Ovary (tissue), 9 donors: Measurements from ENCODE around the gene LHX3. TPM values are rescaled to one million over a fixed set of nuclear protein-coding genes. Genes with fewer than 3 reads are reported as not detected.

Source experiments
- DNase-seq, 5 donors: peaks; one replicate each; pipeline ENCODE4 v3.0.0-alpha.2; 2019 to 2020
- H3K27ac ChIP-seq, 2 donors: fragments of 200-600 bp; one replicate each; pipeline versions ENCODE4 v1.5.1 to v1.8.0; 2019 to 2022
- H3K27me3 ChIP-seq: fragments of 200-600 bp; one replicate; pipeline ENCODE4 v1.8.0; 2022
- H3K36me3 ChIP-seq: fragments of 200-600 bp; sonication (generic); one replicate; pipeline ENCODE4 v1.5.1; 2019
- H3K4me1 ChIP-seq: one replicate; pipeline ENCODE4 v1.8.1; 2013; ENCODE audit warnings: mild to moderate bottlenecking, moderate library complexity; ENCODE audit not compliant: insufficient read depth
- H3K4me3 ChIP-seq: fragments of 200-600 bp; sonication (generic); one replicate; pipeline ENCODE4 v1.5.1; 2017
- H3K9me3 ChIP-seq, 2 donors: fragments of 200-600 bp in 1 of 2; sonication (generic) in 1 of 2; one replicate each; pipeline versions ENCODE4 v1.5.1 to v1.8.1; 2013 to 2019; ENCODE audit warnings: mild to moderate bottlenecking in 1 of 2, moderate library complexity in 1 of 2
- CTCF ChIP-seq, 3 donors: fragments of 450-650 bp in 2 of 3; fragments of 200-600 bp in 1 of 3; IDR thresholded peaks; one replicate each; pipeline versions ENCODE4 v1.5.1 to v1.8.0; 2016 to 2022; ENCODE audit warnings: antibody characterized with exemption in 3 of 3, mild to moderate bottlenecking in 1 of 3
- EP300 ChIP-seq: sonication (generic); formaldehyde crosslinking; IDR thresholded peaks from one replicate; pipeline ENCODE4 v1.6.1; 2017; ENCODE audit warnings: antibody characterized with exemption
- POLR2A ChIP-seq: fragments of 450-650 bp; IDR thresholded peaks from one replicate; pipeline ENCODE4 v1.6.1; 2017; ENCODE audit warnings: antibody characterized with exemption, mild to moderate bottlenecking, moderate library complexity
- WGBS, 3 donors: extraction: QIAGEN DNeasy Blood & Tissue Kit in 1 of 3; methylation state at CpG; one replicate each; pipeline versions ENCODE4 v1.1.5 to v1.1.7; 2013 to 2017; 5-methylcytosine and 5-hydroxymethylcytosine counted together
- intact Hi-C, 4 donors: fragments of 100-400 bp; cut with DNase I; formaldehyde crosslinking; loops; one replicate each; pipeline versions ENCODE4 v1.11.0 to v1.15.1; 2022 to 2023
- polyA plus RNA-seq, 2 donors: library from polyadenylated mRNA; stranded (reverse); fragments of 200-250 nt in 1 of 2; fragments of 350-450 nt in 1 of 2; fragmentation: Illumina TruSeq in 1 of 2; extraction: RNeasy Lipid Tissue Mini Kit (QIAGEN cat#74804) in 1 of 2; gene quantifications; one replicate each; pipeline ENCODE4 v1.2.3, GENCODE V29; 2013 to 2014
- total RNA-seq, 7 donors: library from RNA; depleted of rRNA in 2 of 7; stranded (reverse); fragments of >200 nt in 2 of 7; fragmentation: NEBNext Ultra II Directional in 3 of 7; extraction: Animal tissue kit (Norgen Biotek cat#: 25700) in 3 of 7; gene quantifications; one replicate each; pipeline versions ENCODE4 v1.1.0 to v1.2.4, GENCODE V29; 2016 to 2023
- donor health status: DM: no; HTN: no; CAD: no; lungs with moderate emphysema.
- donor health status: DM: no; HTN: no; CAD: no.
- donor health status: Bipolar disorder and iron deficiency.
- donor health status: DM: yes; HTN: yes; CAD: no.
- donor health status: DM: no; HTN: no; CAD: no.
- donor health status: DM: yes; HTN: yes; CAD: no.

LHX3 gene
- total and polyA plus RNA-seq, 9 donors, result not detected

GRCh38 chr9:136211441-136212344 lies 6.8 kb upstream of the LHX3 start:
- Histone ChIP-seq H3K9me3 (no peaks in the 10 kb centered on the region), H3K4me1 (no peaks in the 10 kb centered on the region), H3K36me3 (no peaks in the 10 kb centered on the region), H3K4me3 (no peak overlapping the region), H3K27me3 (no peaks in the 10 kb centered on the region), H3K27ac (no peak overlapping the region)
- intact Hi-C loops, result no loop called here
- WGBS, 3 donors, result 89 to 92% (median 91%) methylated on average over 35 of the region's 35 CpGs
- TF ChIP-seq POLR2A, result no peak
- no peak for TF ChIP-seq EP300
- no peak for TF ChIP-seq CTCF (IDR thresholded peaks at IDR 0.05)
- no peak for DNase-seq

GRCh38 chr9:136211006-136211405 lies 6.1 kb upstream of the LHX3 start:
- DNase-seq, result no peak
- WGBS, 3 donors, result 90 to 96% (median 92%) methylated on average over 13 to 15 of the region's 15 CpGs
- Histone ChIP-seq H3K4me1 (no peaks in the 10 kb centered on the region), H3K9me3 (no peaks in the 10 kb centered on the region), H3K4me3 (no peak overlapping the region), H3K27ac (no peak overlapping the region), H3K27me3 (no peaks in the 10 kb centered on the region), H3K36me3 (no peaks in the 10 kb centered on the region)
- no peak for TF ChIP-seq EP300
- TF ChIP-seq CTCF (IDR thresholded peaks at IDR 0.05), result no peak
- TF ChIP-seq POLR2A, result no peak
- intact Hi-C loops, result no loop called here

GRCh38 chr9:136210276-136210675 lies 5.3 kb upstream of the LHX3 start:
- WGBS, 3 donors, result 86 to 95% (median 93%) methylated on average over 16 of the region's 16 CpGs
- no peaks in the 10 kb centered on the region for H3K36me3 ChIP-seq
- intact Hi-C loops, result no loop called here

GRCh38 chr9:136209786-136210185 lies 4.9 kb upstream of the LHX3 start:
- H3K9me3 ChIP-seq, result no peaks in the 10 kb centered on the region
- H3K4me1 ChIP-seq, result no peaks in the 10 kb centered on the region
- no peak for TF ChIP-seq POLR2A
- no peak for TF ChIP-seq CTCF (IDR thresholded peaks at IDR 0.05)
- no peaks in the 10 kb centered on the region for H3K36me3 ChIP-seq
- 83 to 86% (median 84%) methylated on average over 16 to 17 of the region's 17 CpGs for WGBS, 3 donors
- intact Hi-C loops, result no loop called here
- H3K27me3 ChIP-seq, result peaks cover under 1% of the 10 kb centered on the region
- DNase-seq, result no peak
- no peak overlapping the region for H3K27ac ChIP-seq
- no peak overlapping the region for H3K4me3 ChIP-seq

More at GRCh38 chr9:136210276-136210675, 5.3 kb upstream of the LHX3 start:
- DNase-seq, result no peak
- TF ChIP-seq EP300 (no peak), CTCF (IDR thresholded peaks at IDR 0.05) (no peak), POLR2A (no peak)
- no peak overlapping the region for H3K27ac ChIP-seq
- no peak overlapping the region for H3K4me3 ChIP-seq
- no peaks in the 10 kb centered on the region for H3K4me1 ChIP-seq
- H3K27me3 ChIP-seq, result no peaks in the 10 kb centered on the region
- H3K9me3 ChIP-seq, result no peaks in the 10 kb centered on the region
